Adrenal gland (tissue), 12 donors: ENCODE data around the gene PLCB1. TPM values are rescaled to one million over a fixed set of nuclear protein-coding genes. Genes with fewer than 3 reads are reported as not detected.

Experiments used
- DNase-seq, 7 donors: peaks; one replicate each; pipeline ENCODE4 v3.0.0-alpha.2; 2019 to 2020
- H3K27ac ChIP-seq, 5 donors: fragments of 200-600 bp; sonication (generic) in 4 of 5; 1 replicate in 3 of 5; 2 replicates in 2 of 5; pipeline versions ENCODE4 v1.5.1 to v1.8.0; 2016 to 2020; ENCODE audit warnings: mild to moderate bottlenecking in 1 of 5
- H3K27me3 ChIP-seq: fragments of 200-600 bp; 2 replicates; pipeline ENCODE4 v1.8.0; 2021
- H3K36me3 ChIP-seq, 2 donors: fragments of 200-600 bp; replicated peaks in 1 of 2; 1 replicate in 1 of 2; 2 replicates in 1 of 2; pipeline versions ENCODE4 v1.5.1 to v1.8.0; 2018 to 2022
- H3K4me1 ChIP-seq, 2 donors: fragments of 200-600 bp; replicated peaks in 1 of 2; 1 replicate in 1 of 2; 2 replicates in 1 of 2; pipeline versions ENCODE4 v1.5.1 to v1.8.0; 2018 to 2021
- H3K4me3 ChIP-seq, 4 donors: fragments of 200-600 bp; sonication (generic) in 3 of 4; one replicate each; pipeline ENCODE4 v1.5.1; 2016 to 2018
- H3K9me3 ChIP-seq, 3 donors: fragments of 200-600 bp; sonication (generic) in 1 of 3; replicated peaks in 1 of 3; 1 replicate in 2 of 3; 2 replicates in 1 of 3; pipeline versions ENCODE4 v1.5.1 to v1.8.0; 2016 to 2021
- CTCF ChIP-seq, 6 experiments: fragments of 450-650 bp in 4 of 6; fragments of 200-600 bp in 2 of 6; sonication (generic) in 1 of 6; IDR thresholded peaks; 1 replicate in 5 of 6; 2 replicates in 1 of 6; pipeline versions ENCODE4 v1.5.1 to v1.8.0; 2016 to 2021; ENCODE audit warnings: antibody characterized with exemption in 6 of 6, mild to moderate bottlenecking in 2 of 6, moderate library complexity in 1 of 6
- POLR2A ChIP-seq, 2 donors: fragments of 450-650 bp; IDR thresholded peaks; one replicate each; pipeline ENCODE4 v1.6.1; 2017; ENCODE audit warnings: antibody characterized with exemption in 2 of 2, mild to moderate bottlenecking in 2 of 2, moderate library complexity in 1 of 2
- WGBS, 4 donors: extraction: QIAGEN DNeasy Blood & Tissue Kit in 2 of 4; methylation state at CpG; one replicate each; pipeline versions ENCODE4 v1.1.5 to v1.1.7; 2013 to 2017; 5-methylcytosine and 5-hydroxymethylcytosine counted together
- intact Hi-C, 2 donors: fragments of 100-400 bp; cut with DNase I; formaldehyde crosslinking; loops; one replicate each; pipeline versions ENCODE4 v1.14.1 to v1.15.0; 2022 to 2023
- polyA plus RNA-seq, 3 donors: library from polyadenylated mRNA; stranded (reverse); fragments of 200-250 nt in 2 of 3; fragments of 350-450 nt in 1 of 3; fragmentation: Illumina TruSeq in 1 of 3; extraction: RNeasy Lipid Tissue Mini Kit (QIAGEN cat#74804) in 1 of 3; gene quantifications; one replicate each; pipeline ENCODE4 v1.2.3, GENCODE V29; 2013 to 2014
- small RNA-seq, 2 donors: library from RNA; depleted of rRNA; stranded (forward); fragments of <200 nt; gene quantifications; one replicate each; pipeline ENCODE3, GENCODE V24; 2016
- total RNA-seq, 9 donors: library from RNA; depleted of rRNA in 4 of 9; stranded (reverse); fragments of >200 nt in 4 of 9; fragments of 120-200 nt in 1 of 9; fragmentation: NEBNext Ultra II Directional in 1 of 9; extraction: Animal tissue kit (Norgen Biotek cat#: 25700) in 1 of 9; gene quantifications; one replicate each; pipeline versions ENCODE4 v1.1.0 to v1.2.4, GENCODE V29; 2013 to 2023
- donor health status: healthy with polysubstance abuse.
- donor health status: Bipolar disorder and iron deficiency.
- donor health status: DM: yes; HTN: yes; CAD: no.
- donor health status: DM: no; HTN: no; CAD: no.
- donor health status: DM: no; HTN: no; CAD: no.
- donor health status: DM: yes; HTN: yes; CAD: no.

PLCB1 gene
- total and polyA plus RNA-seq, 12 donors = 7.7 to 56.6 (median 27.9) TPM

GRCh38 chr20:8934362-8934761 is 802.3 kb downstream of the PLCB1 start:
- DNase-seq = no peak
- Histone ChIP-seq H3K4me1 (peaks cover 6 to 16% of the 10 kb centered on the region in 2 donors), H3K27ac (no peak overlapping the region), H3K27me3 (no peaks in the 10 kb centered on the region), H3K4me3 (no peak overlapping the region), H3K9me3 (no peaks in the 10 kb centered on the region), H3K36me3 (no peaks in the 10 kb centered on the region)
- intact Hi-C loops = no loop called here
- WGBS, 4 donors = 76 to 81% (median 80%) methylated on average over 4 of the region's 4 CpGs
- TF ChIP-seq POLR2A (IDR thresholded peaks at IDR 0.05) = no peak
- no peak for TF ChIP-seq CTCF (IDR thresholded peaks at IDR 0.05)

Small RNA genes lying within 50 kb of the gene (small RNA-seq; reads per million reads assigned to genes)
- gene AL445567.1 (0 reads per million in 2 donors), gene RNU105B (0 reads per million in 2 donors)

Other genes with a start within 250 kb of the PLCB1 start
- gene HAO1, start 191.8 kb upstream of the PLCB1 start, total RNA-seq = not detected
- under 1 TPM in 1 of 3 donors, not detected in 2; 0.07 TPM for gene HAO1, start 191.8 kb upstream of the PLCB1 start, polyA plus RNA-seq
- gene TMX4, start 112.5 kb upstream of the PLCB1 start, total RNA-seq = 10 to 100 TPM; 30.7 to 89.8 (median 47.8) TPM
- 10 to 100 TPM; 10.1 to 58.2 (median 22.3) TPM for gene TMX4, start 112.5 kb upstream of the PLCB1 start, polyA plus RNA-seq